Smooth muscle cell (in vitro differentiated cells): ENCODE data around the gene GRIA3. TPM values are rescaled to one million over a fixed set of nuclear protein-coding genes. Genes with fewer than 3 reads are reported as not detected.

Experiments used
- DNase-seq: peaks from one replicate; lab custom pipeline; 2025; ENCODE audit not compliant: unreplicated experiment; lab: John Stamatoyannopoulos, UW
- H2AFZ ChIP-seq: fragments of 200-600 bp; sonication (generic); 2 replicates; pipeline ENCODE4 v1.6.0; 2016; ENCODE audit warnings: antibody characterized with exemption, low read depth, mild to moderate bottlenecking
- H3F3A ChIP-seq: fragments of 200-600 bp; sonication (generic); 2 replicates; pipeline ENCODE4 v1.6.0; 2017; ENCODE audit warnings: antibody characterized with exemption, low read depth
- H3K27ac ChIP-seq: fragments of 200-600 bp; sonication (generic); 2 replicates; pipeline ENCODE4 v1.5.1; 2016; ENCODE audit warnings: low read depth, mild to moderate bottlenecking
- H3K27me3 ChIP-seq: fragments of 200-600 bp; sonication (generic); 2 replicates; pipeline ENCODE4 v1.6.1; 2016; ENCODE audit warnings: low read depth, mild to moderate bottlenecking
- H3K36me3 ChIP-seq: fragments of 200-600 bp; sonication (generic); 2 replicates; pipeline ENCODE4 v1.5.1; 2016; ENCODE audit warnings: low read depth
- H3K4me1 ChIP-seq: fragments of 200-600 bp; sonication (generic); 2 replicates; pipeline ENCODE4 v1.5.1; 2016; ENCODE audit warnings: low read depth
- H3K4me2 ChIP-seq: fragments of 200-600 bp; sonication (generic); 2 replicates; pipeline ENCODE4 v1.6.0; 2016; ENCODE audit warnings: mild to moderate bottlenecking
- H3K4me3 ChIP-seq: fragments of 200-600 bp; sonication (generic); 2 replicates; pipeline ENCODE4 v1.5.1; 2016; ENCODE audit warnings: mild to moderate bottlenecking
- H3K79me2 ChIP-seq: fragments of 200-600 bp; sonication (generic); 2 replicates; pipeline ENCODE4 v1.6.0; 2016; ENCODE audit warnings: low read depth, mild to moderate bottlenecking
- H3K9ac ChIP-seq: fragments of 200-600 bp; sonication (generic); 2 replicates; pipeline ENCODE4 v1.6.0; 2016; ENCODE audit warnings: low read depth
- H3K9me3 ChIP-seq: fragments of 200-600 bp; sonication (generic); replicated peaks from 2 replicates; pipeline ENCODE4 v1.5.1; 2016; ENCODE audit warnings: low read depth
- H4K20me1 ChIP-seq: fragments of 200-600 bp; sonication (generic); 2 replicates; pipeline ENCODE4 v1.6.0; 2016; ENCODE audit warnings: low read depth
- CTCF ChIP-seq: fragments of 200-600 bp; sonication (generic); IDR thresholded peaks from 2 replicates; pipeline ENCODE4 v1.5.1; 2017; ENCODE audit warnings: borderline replicate concordance, mild to moderate bottlenecking, antibody characterized with exemption; ENCODE audit not compliant: insufficient read depth, poor library complexity, severe bottlenecking
- WGBS: methylation state at CpG from one replicate; pipeline ENCODE4 v1.1.7; 2016; ENCODE audit warnings: low lambda C conversion rate; 5-methylcytosine and 5-hydroxymethylcytosine counted together
- polyA plus RNA-seq: library from polyadenylated mRNA; unstranded; fragments of >200 nt; fragmentation: Nextera tagmentation; extraction: Ambion mirVana; gene quantifications from 2 replicates; pipeline ENCODE4 v1.2.1, GENCODE V29; 2016
- total RNA-seq: library from RNA; depleted of rRNA; stranded (reverse); fragments of >200 nt; gene quantifications from 2 replicates; pipeline ENCODE4 v1.2.3, GENCODE V29; 2014

The GRIA3 gene
- total and polyA plus RNA-seq, 2 experiments from 2014 or later: 7.2 to 12.7 TPM

GRCh38 chrX:123272630-123273029 is 88.6 kb downstream of the GRIA3 start:
- no peak overlapping the region for H2AFZ ChIP-seq
- 77% methylated on average over 4 of the region's 4 CpGs for WGBS
- no peaks in the 10 kb centered on the region for H3K4me1 ChIP-seq
- no peak overlapping the region for H3K4me3 ChIP-seq
- H3K79me2 ChIP-seq: no peaks in the 10 kb centered on the region
- no peaks in the 10 kb centered on the region for H3F3A ChIP-seq
- no peaks in the 10 kb centered on the region for H3K27me3 ChIP-seq
- H3K9me3 ChIP-seq: peaks cover under 1% of the 10 kb centered on the region
- H3K4me2 ChIP-seq: no peak overlapping the region
- DNase-seq: no peak
- no peak overlapping the region for H3K27ac ChIP-seq
- H4K20me1 ChIP-seq: no peaks in the 10 kb centered on the region
- no peaks in the 10 kb centered on the region for H3K36me3 ChIP-seq
- no peak for TF ChIP-seq CTCF
- no peak overlapping the region for H3K9ac ChIP-seq

DNA sequence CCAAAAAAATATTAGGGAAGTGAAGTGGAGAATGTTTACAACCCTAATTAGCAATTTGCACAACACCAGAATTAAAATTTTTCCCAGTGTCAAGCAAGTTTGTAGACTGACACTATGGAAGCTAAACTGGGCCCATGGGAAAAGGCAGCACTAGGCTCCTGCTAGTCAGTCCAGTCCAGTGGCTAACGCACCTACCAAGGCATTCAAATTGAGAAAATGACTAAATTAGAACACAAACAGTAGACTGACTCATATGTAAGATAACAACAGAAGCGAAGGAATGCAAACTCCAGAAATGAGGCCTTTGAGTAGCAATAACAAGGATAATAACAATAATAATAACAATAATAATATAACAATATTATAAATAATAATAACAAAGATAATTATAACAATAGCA is 90.7 kb downstream of the GRIA3 start:
- Histone ChIP-seq H3K9me3 (no peaks in the 10 kb centered on the region), H3K4me1 (no peaks in the 10 kb centered on the region), H3F3A (no peaks in the 10 kb centered on the region), H3K4me2 (no peak overlapping the region), H3K4me3 (no peak overlapping the region), H4K20me1 (no peaks in the 10 kb centered on the region), H3K27ac (no peak overlapping the region), H3K9ac (no peak overlapping the region), H3K79me2 (no peaks in the 10 kb centered on the region), H3K36me3 (no peaks in the 10 kb centered on the region), H2AFZ (no peak overlapping the region), H3K27me3 (no peaks in the 10 kb centered on the region)
- no peak for TF ChIP-seq CTCF
- WGBS: 49% methylated on average over 2 of the region's 2 CpGs
- no peak for DNase-seq

GRCh38 chrX:123277347-123277746 is 93.3 kb downstream of the GRIA3 start:
- no peaks in the 10 kb centered on the region for H3K36me3 ChIP-seq
- H3K79me2 ChIP-seq: no peaks in the 10 kb centered on the region
- H3K4me3 ChIP-seq: no peak overlapping the region
- H3K4me2 ChIP-seq: no peak overlapping the region
- H3F3A ChIP-seq: no peaks in the 10 kb centered on the region
- no peaks in the 10 kb centered on the region for H4K20me1 ChIP-seq
- WGBS: 59% methylated on average over 4 of the region's 4 CpGs
- no peaks in the 10 kb centered on the region for H3K9me3 ChIP-seq
- DNase-seq: no peak
- no peaks in the 10 kb centered on the region for H3K4me1 ChIP-seq
- no peak overlapping the region for H2AFZ ChIP-seq
- H3K27me3 ChIP-seq: no peaks in the 10 kb centered on the region
- no peak overlapping the region for H3K27ac ChIP-seq
- no peak for TF ChIP-seq CTCF
- no peak overlapping the region for H3K9ac ChIP-seq

GRCh38 chrX:123277821-123278220 is 93.7 kb downstream of the GRIA3 start:
- Histone ChIP-seq H3K79me2 (no peaks in the 10 kb centered on the region), H3K4me3 (no peak overlapping the region), H3K4me1 (no peaks in the 10 kb centered on the region), H3F3A (no peaks in the 10 kb centered on the region), H3K9ac (no peak overlapping the region), H3K4me2 (no peak overlapping the region), H3K9me3 (no peaks in the 10 kb centered on the region), H2AFZ (no peak overlapping the region), H4K20me1 (no peaks in the 10 kb centered on the region), H3K36me3 (no peaks in the 10 kb centered on the region), H3K27ac (no peak overlapping the region), H3K27me3 (no peaks in the 10 kb centered on the region)
- 71% methylated on average over 3 of the region's 3 CpGs for WGBS
- no peak for TF ChIP-seq CTCF
- DNase-seq: no peak
